ENCODE results near the gene DMD. TPM values are rescaled to one million over a fixed set of nuclear protein-coding genes. Genes with fewer than 3 reads are reported as not detected.

The DMD gene
- total RNA-seq, 2 experiments from 2014 or later = 0.20 to 0.47 TPM

DNA sequence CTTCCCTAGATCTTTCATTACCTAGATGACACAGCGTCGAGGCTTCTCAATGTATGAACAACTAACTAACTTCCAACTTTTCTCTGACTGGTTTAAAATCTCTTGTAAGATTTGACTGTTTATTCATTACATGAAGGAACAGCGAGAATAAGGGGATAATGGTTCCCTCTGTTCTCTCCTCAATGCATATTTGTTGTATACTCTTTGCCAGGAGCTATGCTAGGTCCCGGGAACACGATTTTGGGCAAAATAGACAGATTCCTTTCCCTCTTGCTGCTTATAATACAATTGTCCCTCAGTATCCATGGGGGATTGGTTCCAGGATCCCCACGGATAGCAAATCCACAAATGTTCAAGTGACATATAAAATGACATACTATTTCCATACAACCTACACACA lies 1020.0 kb downstream of the DMD start:
- ChIA-PET POLR2A (no interaction called here), CTCF (no interaction called here)
- Histone ChIP-seq H3K4me1 (ENCODE audit: insufficient read depth, low read length) (no peaks in the 10 kb centered on the region), H3K27ac (ENCODE audit: low read depth in 1 of 2, low read length in 2 of 2) (no peak overlapping the region), H3K27me3 (ENCODE audit: control insufficient read depth in 1 of 2, insufficient read depth in 2 of 2, low read length in 2 of 2) (no peaks in the 10 kb centered on the region), H3K9me3 (ENCODE audit: control insufficient read depth in 1 of 2, insufficient read depth in 1 of 2, low read length in 2 of 2) (no peaks in the 10 kb centered on the region), H3K4me3 (ENCODE audit: low read length) (no peak overlapping the region), H3K36me3 (ENCODE audit: insufficient read depth, low read length) (no peaks in the 10 kb centered on the region)
- ATAC-seq (ENCODE audit: poor library complexity) (no peak), DNase-seq (no peak)
- Mint-ChIP-seq H3K27ac (no peak overlapping the region), H3K36me3 (ENCODE audit: low read depth) (no peaks in the 10 kb centered on the region), H3K27me3 (no peaks in the 10 kb centered on the region), H3K4me3 (no peak overlapping the region), H3K4me1 (ENCODE audit: low read depth) (no peaks in the 10 kb centered on the region), H3K9me3 (no peaks in the 10 kb centered on the region)
- intact Hi-C loops (cut with DNase I, micrococcal nuclease) = no loop called here
- TF ChIP-seq, protein P1, sequence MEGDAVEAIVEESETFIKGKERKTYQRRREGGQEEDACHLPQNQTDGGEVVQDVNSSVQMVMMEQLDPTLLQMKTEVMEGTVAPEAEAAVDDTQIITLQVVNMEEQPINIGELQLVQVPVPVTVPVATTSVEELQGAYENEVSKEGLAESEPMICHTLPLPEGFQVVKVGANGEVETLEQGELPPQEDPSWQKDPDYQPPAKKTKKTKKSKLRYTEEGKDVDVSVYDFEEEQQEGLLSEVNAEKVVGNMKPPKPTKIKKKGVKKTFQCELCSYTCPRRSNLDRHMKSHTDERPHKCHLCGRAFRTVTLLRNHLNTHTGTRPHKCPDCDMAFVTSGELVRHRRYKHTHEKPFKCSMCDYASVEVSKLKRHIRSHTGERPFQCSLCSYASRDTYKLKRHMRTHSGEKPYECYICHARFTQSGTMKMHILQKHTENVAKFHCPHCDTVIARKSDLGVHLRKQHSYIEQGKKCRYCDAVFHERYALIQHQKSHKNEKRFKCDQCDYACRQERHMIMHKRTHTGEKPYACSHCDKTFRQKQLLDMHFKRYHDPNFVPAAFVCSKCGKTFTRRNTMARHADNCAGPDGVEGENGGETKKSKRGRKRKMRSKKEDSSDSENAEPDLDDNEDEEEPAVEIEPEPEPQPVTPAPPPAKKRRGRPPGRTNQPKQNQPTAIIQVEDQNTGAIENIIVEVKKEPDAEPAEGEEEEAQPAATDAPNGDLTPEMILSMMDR (IDR thresholded peaks at IDR 0.05) = no peak

DNA sequence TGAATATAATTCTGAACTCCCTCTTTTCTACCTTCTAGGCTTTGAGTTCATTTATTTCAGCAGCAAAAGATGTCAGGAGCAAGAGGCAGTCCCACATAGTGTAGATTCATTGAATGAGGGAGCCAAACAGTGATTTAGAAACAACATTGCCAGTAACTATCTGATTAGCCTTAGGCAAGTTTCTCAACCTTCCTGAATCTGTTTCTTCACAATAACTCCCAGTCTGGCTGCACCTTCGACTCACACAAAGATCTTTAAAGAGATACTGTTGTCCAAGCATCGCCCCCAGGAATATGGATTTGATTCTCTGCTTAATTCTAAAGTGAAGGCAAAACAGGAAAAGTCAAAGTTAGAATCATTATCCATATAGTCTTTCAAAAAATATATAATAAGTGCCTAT lies 1026.2 kb downstream of the DMD start:
- Histone ChIP-seq H3K27me3 (ENCODE audit: control insufficient read depth in 1 of 2, insufficient read depth in 2 of 2, low read length in 2 of 2) (no peaks in the 10 kb centered on the region), H3K36me3 (ENCODE audit: insufficient read depth, low read length) (no peaks in the 10 kb centered on the region), H3K4me1 (ENCODE audit: insufficient read depth, low read length) (no peaks in the 10 kb centered on the region), H3K27ac (ENCODE audit: low read depth in 1 of 2, low read length in 2 of 2) (no peak overlapping the region), H3K4me3 (ENCODE audit: low read length) (no peak overlapping the region), H3K9me3 (ENCODE audit: control insufficient read depth in 1 of 2, insufficient read depth in 1 of 2, low read length in 2 of 2) (no peaks in the 10 kb centered on the region)
- Mint-ChIP-seq H3K4me3 (no peak overlapping the region), H3K4me1 (ENCODE audit: low read depth) (no peaks in the 10 kb centered on the region), H3K27me3 (no peaks in the 10 kb centered on the region), H3K36me3 (ENCODE audit: low read depth) (no peaks in the 10 kb centered on the region), H3K27ac (no peak overlapping the region), H3K9me3 (no peaks in the 10 kb centered on the region)
- intact Hi-C loops (cut with DNase I, micrococcal nuclease) = no loop called here
- POLR2A ChIA-PET = no interaction called here
- ATAC-seq (ENCODE audit: poor library complexity) (no peak), DNase-seq (no peak)
- CTCF ChIA-PET = no interaction called here
- TF ChIP-seq, protein P1 (IDR thresholded peaks at IDR 0.05) = no peak

DNA sequence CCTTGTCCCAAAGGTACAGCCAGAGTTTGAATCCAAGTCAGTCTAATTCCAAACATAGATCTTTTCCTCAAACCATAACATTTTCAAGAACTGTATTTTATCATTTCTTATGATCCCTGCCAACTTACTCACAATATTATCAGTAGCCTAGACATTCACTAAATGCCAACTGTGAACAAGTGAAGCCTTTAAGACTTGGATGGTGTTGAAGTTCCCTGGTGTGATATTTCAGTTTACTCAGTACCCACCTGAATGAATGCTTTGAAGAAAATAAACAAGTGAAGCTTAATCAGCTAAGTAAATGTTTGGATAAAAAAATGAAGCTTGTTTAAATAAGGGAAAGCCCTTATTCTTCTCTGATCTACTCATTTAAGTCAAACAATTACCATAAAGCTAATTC lies 1028.3 kb downstream of the DMD start:
- Histone ChIP-seq H3K27ac (ENCODE audit: low read depth in 1 of 2, low read length in 2 of 2) (no peak overlapping the region), H3K4me3 (ENCODE audit: low read length) (no peak overlapping the region), H3K9me3 (ENCODE audit: control insufficient read depth in 1 of 2, insufficient read depth in 1 of 2, low read length in 2 of 2) (no peaks in the 10 kb centered on the region), H3K27me3 (ENCODE audit: control insufficient read depth in 1 of 2, insufficient read depth in 2 of 2, low read length in 2 of 2) (no peaks in the 10 kb centered on the region), H3K36me3 (ENCODE audit: insufficient read depth, low read length) (no peaks in the 10 kb centered on the region), H3K4me1 (ENCODE audit: insufficient read depth, low read length) (no peaks in the 10 kb centered on the region)
- CTCF ChIA-PET = interaction anchor here (0.6 kb wide), 1 partner anchor 90 kb away, joined by 3 read pairs; no protein-coding TSS in a partner anchor
- ATAC-seq (ENCODE audit: poor library complexity) (no peak), DNase-seq (no peak)
- TF ChIP-seq, protein P1 (IDR thresholded peaks at IDR 0.05) = no peak
- POLR2A ChIA-PET = no interaction called here
- intact Hi-C loops (cut with DNase I, micrococcal nuclease) = no loop called here
- H3K9me3 Mint-ChIP-seq = no peaks in the 10 kb centered on the region
- no peaks in the 10 kb centered on the region for H3K4me1 Mint-ChIP-seq (ENCODE audit: low read depth)
- H3K27me3 Mint-ChIP-seq = no peaks in the 10 kb centered on the region
- no peaks in the 10 kb centered on the region for H3K36me3 Mint-ChIP-seq (ENCODE audit: low read depth)
- H3K27ac Mint-ChIP-seq = no peak overlapping the region
- no peak overlapping the region for H3K4me3 Mint-ChIP-seq

All from CD4-positive, alpha-beta T cell (primary cell).